CD1c-positive myeloid dendritic cell (primary cell): Measurements from ENCODE around the gene GAST.
"Not testable (repeated sequence)": the region's sequence is repeated elsewhere in the genome, so short reads cannot be mapped to it uniquely, and the experiment has no call there.

Experiments used
- DNase-seq: peaks from one replicate; pipeline ENCODE4 v3.0.0-alpha.2; 2016; ENCODE audit errors: extremely low spot score

Gene GAST

DNA sequence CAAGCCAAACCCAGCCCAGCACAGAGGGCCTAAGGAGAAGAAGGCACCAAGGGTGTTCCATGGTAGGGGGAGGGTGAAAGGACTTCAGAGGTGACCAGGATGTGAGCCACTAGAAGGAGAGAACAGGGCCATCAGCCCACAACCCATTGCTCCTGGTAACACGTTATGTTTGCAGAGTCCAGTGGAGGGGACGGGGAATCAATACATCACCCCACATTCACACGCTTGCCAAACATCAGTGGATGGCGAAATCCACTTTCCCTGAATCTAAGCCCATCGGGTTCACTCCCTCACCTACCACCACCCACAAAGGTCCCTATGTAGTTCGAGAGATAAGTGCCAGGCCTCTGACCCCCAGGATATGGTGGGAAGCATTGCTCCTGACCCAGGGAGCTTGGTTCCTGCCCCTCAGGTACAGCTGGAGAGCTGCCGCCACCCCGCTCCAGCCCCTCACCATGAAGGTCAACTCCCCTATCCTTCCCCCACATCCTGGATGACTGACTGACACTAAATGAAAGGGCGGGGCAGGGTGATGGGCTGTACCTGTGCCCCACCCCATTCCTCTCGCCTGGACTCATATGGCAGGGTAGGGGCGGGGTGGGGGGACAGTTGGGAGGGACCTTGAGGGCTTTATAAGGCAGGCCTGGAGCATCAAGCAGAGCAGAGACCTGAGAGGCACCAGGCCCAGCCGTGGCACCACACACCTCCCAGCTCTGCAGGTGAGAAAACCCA, at the start of gene GAST:
TSS of gene GAST (plus strand) at position 663 of the 732 bp plus-strand sequence. CDS start 3,106 bp downstream, outside the sequence.
- DNase-seq, result no peak

DNA sequence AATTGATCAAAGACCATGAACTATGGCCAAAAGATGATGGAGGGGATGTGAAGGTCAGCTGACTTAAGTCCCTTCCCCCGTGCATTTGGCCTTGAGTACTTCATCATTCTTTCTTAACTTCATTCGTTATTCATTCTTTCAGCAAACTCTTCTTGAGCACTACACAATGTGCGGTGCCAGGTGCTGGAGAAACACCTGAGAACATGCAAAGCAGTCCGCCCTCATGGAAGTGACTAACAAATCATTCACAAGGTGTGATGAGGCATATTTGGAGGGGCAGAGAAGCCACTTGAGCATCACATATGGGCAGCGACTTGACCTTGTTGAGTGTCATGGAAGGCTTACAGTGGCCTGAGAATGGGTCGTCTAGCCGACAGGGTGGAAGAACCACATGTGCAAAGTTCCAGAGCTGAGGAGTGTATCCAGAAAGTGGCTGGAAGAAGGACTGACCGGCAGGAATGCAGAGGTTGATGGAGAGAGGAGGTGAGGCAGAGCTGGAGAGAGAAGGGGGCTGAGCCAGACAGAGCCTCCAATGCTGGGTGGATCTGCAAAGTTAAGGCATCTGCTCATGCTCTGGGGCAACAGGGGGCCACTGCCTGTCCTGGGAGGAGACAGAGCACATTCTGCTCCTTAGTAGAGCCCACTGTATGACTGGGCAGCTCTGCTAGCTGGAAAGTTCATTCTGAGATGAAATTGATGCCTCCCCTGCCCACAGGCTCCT, 48.5 kb upstream of the GAST start:
- DNase-seq, result no peak

GRCh38 chr17:41664172-41664457, 48.0 kb upstream of the GAST start:
- DNase-seq, result no peak

GRCh38 chr17:41664587-41665565, 47.3 kb upstream of the GAST start:
- DNase-seq, result no peak

DNA sequence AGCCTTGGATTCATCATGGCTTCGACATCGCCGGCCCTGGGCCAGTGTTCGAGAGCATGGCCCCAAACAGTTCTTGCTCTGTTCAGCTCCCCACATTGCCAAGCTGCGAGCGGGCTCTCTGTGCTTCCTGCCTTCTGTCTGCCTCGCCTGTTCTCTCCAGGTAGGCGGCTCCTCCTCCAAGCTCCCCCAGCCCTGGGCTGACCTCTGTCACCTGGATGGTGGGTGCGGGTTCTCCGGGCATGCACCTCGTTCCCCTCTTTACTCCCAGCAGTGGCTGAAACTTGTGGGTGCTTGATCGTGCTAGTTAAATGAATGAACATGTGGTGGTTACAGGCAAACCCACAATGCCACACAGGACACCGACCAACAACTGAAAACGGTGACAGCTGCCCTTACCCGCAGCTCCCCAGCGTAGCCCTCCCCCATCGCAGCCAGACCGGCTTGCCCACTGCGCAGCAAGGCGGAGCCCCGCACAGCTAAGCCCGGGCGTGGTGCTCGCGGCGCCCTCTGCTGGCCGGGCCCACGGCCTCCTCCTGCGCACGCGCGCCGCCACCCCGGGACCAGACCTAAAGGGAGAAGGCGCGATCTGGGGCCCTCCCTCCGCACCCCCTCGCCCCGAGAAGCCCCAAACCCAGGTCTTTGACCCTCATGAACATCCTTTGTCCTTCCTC, 46.4 kb upstream of the GAST start:
- DNase-seq, result peak; percentile 91

GRCh38 chr17:41666237-41666641, 45.9 kb upstream of the GAST start:
- peak; percentile 70 for DNase-seq

GRCh38 chr17:41666708-41667279, 45.3 kb upstream of the GAST start:
- DNase-seq, result peak; percentile 85

- DNase-seq, result peak; percentile 63
Observed at GRCh38 chr17:41667280-41668041, 44.7 kb upstream of the GAST start.

- no peak for DNase-seq
Observed at GRCh38 chr17:41672153-41672552, 40.0 kb upstream of the GAST start.

- DNase-seq, result not testable (repeated sequence)
Observed at GRCh38 chr17:41675157-41676057, 36.7 kb upstream of the GAST start.

DNA sequence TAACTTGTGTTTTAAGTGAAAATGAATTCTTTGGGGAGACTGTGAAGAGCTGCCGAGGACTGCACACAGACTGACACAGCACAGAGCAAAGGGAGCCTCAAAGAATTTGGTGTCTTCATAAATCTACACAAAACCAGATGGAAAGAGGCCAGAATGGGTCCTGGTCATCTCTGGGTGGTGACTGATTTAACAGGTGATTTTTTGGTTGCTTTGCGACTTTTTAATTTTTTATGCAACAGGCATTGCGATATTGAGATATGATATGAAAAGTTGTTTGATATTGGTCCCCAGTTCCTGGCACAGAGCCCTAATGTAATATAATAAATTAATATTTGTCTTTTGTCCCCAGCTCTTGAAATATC, 36.1 kb upstream of the GAST start:
- no peak for DNase-seq

DNA sequence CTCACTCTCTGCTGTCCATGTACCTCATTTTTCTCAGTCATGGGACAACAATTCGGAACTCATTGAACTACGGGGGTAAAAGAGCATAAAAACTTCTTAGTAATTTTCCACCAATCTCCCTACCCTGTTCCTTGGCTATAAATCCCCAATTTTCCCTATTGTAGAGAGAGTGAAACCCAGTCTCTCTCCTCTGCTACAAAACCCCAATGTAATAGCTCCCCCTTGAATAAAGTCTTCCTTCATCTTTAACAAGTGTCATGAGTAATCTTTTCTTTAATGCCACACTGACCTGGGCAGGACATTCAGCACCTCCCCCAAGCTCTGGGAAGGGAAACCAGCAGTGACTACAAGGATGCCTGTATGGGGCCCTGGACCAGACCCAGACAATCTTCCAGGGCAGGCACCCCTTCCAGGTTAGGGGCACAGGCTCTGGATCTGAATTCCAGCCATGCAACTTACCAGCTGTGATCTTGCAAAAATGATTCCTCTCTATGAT, 33.7 kb upstream of the GAST start:
- peak; percentile 68 for DNase-seq

DNA sequence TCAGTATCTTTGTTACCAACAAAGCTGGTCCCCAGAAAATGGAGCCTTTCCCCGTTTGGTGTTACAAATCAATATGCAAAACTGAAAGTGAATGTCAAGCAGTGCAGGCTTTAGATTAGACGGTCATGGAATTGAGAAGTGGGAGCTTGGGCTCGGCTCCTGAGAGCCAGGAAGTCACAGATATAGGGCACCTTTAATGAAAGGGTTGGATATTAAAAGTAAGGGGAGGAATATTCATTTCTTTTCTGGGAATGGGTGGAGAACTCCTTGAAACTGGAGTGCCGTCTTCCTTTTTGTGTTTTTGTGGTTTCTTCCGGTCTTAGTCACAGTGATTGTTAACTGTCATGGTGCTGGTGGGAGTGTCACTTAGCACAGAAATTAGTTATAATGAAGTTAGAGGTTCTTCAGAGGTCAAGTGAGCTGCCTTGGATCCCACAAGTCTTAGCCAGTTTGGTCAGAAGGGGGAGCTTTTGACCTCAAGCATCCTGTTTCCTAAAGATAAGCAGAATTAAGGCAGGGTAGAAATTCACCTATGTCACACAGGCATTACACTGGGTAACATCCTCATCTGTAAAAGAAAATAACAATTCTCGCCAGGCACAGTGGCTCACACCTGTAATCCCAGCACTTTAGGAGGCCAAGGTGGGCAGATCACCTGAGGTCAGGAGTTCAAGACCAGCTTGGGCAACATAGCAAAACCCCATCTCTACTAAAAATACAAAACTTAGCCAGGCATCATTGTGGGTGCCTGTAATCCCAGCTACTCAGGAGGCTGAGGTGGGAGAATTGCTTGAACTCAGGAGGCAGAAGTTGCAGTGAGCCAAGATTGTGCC, 33.0 kb upstream of the GAST start:
- DNase-seq, result peak; percentile 92

- DNase-seq, result no peak
Observed at GRCh38 chr17:41679740-41680425, 32.2 kb upstream of the GAST start.

DNA sequence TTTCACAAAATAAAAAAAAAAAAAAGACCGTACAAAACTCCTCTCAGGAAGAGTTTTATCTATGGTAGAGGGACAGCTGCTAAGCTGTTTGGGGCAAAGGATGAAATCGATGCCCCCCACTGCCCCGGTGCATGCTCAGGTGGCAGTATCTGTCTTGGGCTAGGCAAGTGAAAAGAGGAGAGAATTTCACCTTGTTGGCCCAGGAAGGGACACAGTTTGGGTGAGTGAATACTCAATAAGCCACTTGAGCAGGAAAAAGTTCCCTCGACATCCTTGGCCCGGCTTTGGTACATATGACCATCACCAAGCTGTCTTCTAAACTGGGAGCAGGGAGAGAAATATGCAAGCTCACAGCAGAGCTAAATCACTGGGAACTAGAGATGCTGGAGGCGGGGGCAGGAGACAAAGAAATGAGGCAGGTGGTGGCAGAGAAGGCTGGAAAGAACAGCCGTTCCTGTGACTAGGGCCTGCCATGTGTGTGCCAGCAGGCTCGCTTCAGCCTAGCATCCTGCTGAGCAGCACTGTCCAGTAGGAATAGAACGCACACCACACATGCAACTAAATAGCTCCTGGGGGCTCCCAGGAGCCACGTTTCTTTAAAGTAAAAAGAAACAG, 31.6 kb upstream of the GAST start:
- DNase-seq, result no peak

DNA sequence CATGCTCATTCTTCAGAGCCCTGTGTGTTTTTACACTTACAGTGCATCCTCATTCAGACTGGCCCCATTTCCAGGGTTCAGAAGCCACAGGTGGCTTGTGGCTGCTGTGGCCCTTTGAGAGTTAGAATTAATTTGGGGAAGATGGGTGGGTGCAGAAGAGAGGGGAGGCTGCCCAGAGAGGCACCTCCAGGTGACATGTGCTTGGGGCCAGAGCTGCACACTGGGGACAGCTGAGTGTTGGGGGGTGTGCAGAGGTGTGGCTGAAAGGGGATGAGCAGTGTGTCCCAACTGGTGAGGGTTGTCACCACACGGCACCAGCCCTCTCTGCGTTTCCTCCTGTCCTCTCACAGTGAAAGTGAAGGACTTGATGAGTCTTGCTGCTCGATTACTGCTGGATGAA, 30.4 kb upstream of the GAST start:
- no peak for DNase-seq

DNA sequence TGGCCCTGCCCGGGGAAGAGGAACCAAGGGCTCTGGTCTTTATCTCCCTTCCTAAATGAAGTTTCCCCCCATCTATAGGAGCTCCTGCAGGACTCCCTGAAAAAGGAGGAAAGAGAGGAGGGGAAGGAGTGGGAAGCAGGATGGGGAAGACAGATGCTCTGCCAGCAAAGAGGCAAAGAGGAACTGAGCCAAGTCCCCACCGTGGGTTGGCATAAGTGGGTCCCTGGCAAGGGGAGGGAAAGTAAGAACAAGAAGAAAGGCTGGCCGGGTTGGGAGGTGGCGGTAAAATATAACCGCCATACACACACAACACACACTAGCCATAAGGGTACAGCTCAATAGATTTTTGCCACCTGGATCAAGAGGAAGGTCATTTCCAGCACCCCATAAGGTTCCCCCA, 29.5 kb upstream of the GAST start:
- DNase-seq, result peak; percentile 81
